ENCODE data around the gene ITGB2.
A peak's percentile ranks its signal among the peaks of the same experiment; 100 is the strongest.

The ITGB2 gene

DNA sequence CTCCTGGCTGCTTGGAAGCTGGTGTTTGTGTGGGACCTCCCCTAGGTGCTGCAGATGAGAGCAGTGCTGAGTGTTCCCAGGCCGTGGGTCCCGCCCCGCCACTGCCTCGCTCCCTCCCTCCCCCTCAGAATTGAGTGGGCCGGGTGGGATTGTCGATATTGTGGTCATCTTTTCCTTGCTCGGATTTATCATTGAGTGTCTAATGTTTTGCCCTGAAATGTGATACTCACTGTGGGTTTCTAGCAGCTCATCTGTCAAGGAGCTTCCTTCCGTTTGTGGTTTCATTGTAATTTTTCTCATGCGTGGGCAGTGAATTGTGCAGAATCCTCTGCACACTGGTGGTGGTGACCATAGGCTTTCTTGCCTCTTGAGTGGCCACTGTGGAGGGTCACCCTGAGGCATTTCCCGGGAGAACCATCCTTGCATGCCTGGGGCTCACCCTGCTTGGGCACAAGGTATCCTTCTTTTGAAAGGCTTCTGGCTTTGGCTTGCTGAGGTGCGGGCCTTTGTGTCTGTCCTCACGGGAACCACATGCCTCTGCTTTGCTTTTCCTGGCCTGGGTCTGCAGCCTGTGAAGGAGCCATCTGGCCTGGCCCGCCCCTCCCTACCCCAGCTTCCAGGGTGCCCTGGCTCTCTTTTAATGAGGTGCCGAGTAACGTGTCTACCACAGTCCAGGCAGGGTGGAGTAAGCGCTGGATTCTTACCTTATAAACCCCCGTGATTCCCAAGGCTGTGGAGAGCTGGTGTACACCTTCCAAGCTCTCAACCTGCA is 44.7 kb upstream of the ITGB2 start:
- TF ChIP-seq, protein P1, sequence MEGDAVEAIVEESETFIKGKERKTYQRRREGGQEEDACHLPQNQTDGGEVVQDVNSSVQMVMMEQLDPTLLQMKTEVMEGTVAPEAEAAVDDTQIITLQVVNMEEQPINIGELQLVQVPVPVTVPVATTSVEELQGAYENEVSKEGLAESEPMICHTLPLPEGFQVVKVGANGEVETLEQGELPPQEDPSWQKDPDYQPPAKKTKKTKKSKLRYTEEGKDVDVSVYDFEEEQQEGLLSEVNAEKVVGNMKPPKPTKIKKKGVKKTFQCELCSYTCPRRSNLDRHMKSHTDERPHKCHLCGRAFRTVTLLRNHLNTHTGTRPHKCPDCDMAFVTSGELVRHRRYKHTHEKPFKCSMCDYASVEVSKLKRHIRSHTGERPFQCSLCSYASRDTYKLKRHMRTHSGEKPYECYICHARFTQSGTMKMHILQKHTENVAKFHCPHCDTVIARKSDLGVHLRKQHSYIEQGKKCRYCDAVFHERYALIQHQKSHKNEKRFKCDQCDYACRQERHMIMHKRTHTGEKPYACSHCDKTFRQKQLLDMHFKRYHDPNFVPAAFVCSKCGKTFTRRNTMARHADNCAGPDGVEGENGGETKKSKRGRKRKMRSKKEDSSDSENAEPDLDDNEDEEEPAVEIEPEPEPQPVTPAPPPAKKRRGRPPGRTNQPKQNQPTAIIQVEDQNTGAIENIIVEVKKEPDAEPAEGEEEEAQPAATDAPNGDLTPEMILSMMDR (IDR thresholded peaks at IDR 0.05; ENCODE audit: insufficient read depth, low read depth, low read length, missing control alignments) = no peak
- DNase-seq (ENCODE audit: low read depth) = peak; percentile 22
- H3K4me3 ChIP-seq (ENCODE audit: low read depth, low read length) = no peak overlapping the region

DNA sequence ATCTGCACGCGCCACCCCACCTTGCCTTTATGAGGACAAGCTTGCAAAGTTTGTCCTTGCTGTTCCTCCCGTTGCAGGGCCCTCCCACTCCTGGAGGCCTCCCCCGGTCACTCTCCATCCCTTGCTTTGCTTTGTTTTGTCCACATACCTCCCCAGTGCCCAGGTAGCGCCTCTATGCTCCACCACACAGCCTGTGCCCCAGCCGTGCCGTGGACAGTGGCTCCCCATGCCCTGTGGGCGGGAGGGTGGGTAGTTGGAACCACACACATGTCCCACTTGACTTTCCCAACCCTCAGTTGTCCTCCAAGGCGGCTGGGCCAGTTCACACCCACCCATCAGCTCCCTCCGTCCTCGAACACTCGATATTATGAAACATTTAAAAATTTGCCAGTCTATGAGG is 43.7 kb upstream of the ITGB2 start:
- TF ChIP-seq, protein P1 (IDR thresholded peaks at IDR 0.05; ENCODE audit: insufficient read depth, low read depth, low read length, missing control alignments) = no peak
- H3K4me3 ChIP-seq (ENCODE audit: low read depth, low read length) = no peak overlapping the region
- DNase-seq (ENCODE audit: low read depth) = no peak

DNA sequence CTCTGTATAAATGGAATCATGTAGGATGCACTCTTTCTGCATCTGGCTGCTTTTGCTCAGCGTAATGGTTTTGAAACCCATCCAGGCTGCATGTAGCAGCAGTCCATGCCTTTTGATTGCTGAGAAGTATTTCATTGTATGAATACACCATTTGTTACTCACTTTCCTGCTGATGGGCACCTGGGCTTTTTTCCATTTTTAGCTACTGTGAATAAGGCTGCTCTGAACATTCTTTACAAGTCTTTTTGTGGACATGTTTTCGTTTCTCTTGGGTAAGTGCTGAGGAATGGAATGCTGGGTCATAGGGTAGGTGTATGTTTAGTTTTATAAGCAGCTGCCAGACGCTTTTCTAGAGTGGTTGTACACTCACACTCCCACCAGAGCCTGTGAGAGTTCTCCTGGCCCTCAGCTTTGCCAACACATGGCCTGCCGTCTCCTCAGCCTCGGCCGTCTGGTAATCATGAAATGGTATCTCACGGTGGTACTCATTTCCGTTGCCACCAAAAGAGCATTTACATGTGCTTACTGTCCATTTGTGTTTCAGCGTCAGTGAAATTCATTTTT is 41.8 kb upstream of the ITGB2 start:
- TF ChIP-seq, protein P1 (IDR thresholded peaks at IDR 0.05; ENCODE audit: insufficient read depth, low read depth, low read length, missing control alignments) = no peak
- H3K4me3 ChIP-seq (ENCODE audit: low read depth, low read length) = no peak overlapping the region
- DNase-seq (ENCODE audit: low read depth) = no peak

DNA sequence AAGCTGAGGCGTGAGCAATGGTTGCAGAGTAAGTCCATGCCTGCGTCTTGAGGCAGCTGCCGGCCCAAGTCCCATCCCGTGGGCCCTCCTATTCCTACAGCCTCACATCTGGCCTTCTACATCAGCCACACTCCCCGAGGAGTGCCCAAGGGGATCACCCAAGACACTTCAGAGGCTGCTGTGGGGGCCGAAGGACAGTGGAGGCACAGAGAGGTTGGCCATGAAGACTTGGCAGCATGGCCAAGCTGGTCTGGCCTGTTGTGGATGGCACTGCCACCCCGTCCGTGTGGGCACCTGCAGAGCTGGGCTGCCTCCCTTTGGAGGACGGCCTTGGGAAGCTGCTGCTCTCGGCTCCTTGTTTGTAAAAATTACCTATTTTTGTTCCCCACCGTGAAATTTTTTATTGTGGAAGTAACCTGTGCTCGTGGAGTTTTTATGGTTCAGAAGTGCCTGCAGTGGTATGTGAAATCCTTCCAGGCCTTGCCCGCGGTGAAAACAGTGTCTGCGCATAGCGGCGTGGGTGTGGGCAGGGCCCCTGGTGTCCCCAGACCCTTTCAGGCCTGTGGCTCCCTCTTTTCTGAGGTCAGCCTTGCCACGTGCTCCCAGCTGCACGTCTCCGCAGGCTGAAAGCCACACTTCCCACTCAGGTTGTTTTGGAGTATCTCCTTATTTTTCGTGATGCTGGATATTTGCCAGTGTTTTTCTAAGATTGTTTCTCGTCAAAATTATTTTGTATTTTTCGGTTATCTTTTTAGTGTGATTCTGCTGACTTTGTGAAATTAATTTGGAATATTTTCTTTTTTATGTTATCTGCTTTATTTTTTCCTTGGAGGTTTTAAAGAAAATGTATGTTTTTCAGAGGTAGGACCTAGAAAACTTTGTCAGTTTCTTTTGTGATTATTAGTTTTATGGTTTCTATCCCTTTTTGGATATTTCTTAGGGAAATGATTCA is 39.7 kb upstream of the ITGB2 start:
- H3K4me3 ChIP-seq (ENCODE audit: low read depth, low read length) = no peak overlapping the region
- no peak for DNase-seq (ENCODE audit: low read depth)
- TF ChIP-seq, protein P1 (IDR thresholded peaks at IDR 0.05; ENCODE audit: insufficient read depth, low read depth, low read length, missing control alignments) = no peak

DNA sequence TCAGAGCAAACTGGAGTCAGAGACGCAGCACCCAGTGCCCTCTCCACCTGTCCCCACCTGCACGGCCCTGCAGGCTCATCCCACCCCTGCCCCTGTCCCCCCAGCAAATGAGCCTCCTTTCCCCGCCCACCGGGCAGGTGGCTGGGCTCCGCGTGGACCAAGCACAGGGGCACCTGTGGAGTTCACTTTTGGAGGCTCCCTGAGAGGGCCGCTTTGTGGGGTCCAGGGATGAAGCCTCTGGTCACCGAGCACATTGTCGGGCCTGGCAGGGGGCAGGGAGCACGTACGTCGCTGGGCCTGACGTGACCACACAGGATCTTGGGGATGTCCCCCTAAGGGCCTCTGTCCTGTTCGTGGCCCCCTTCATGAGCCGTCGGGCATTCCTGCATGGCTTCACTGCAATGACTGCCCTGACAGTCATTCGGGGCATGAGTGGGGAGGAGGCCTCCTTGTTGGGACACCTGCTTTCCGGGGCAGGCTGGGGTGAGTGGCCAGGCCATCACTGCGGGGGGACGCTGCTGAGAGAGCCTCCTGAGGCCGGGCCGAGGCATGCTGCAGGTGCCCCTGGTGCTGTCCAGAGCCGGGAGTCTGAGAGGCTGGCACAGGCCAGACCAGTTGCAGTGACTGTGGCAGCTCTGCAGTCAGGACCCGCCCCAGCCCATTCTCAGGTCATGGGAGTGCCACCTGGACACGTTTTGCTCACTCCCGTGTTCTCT is 38.8 kb upstream of the ITGB2 start:
- no peak overlapping the region for H3K4me3 ChIP-seq (ENCODE audit: low read depth, low read length)
- no peak for DNase-seq (ENCODE audit: low read depth)
- TF ChIP-seq, protein P1 (IDR thresholded peaks at IDR 0.05; ENCODE audit: insufficient read depth, low read depth, low read length, missing control alignments) = no peak

DNA sequence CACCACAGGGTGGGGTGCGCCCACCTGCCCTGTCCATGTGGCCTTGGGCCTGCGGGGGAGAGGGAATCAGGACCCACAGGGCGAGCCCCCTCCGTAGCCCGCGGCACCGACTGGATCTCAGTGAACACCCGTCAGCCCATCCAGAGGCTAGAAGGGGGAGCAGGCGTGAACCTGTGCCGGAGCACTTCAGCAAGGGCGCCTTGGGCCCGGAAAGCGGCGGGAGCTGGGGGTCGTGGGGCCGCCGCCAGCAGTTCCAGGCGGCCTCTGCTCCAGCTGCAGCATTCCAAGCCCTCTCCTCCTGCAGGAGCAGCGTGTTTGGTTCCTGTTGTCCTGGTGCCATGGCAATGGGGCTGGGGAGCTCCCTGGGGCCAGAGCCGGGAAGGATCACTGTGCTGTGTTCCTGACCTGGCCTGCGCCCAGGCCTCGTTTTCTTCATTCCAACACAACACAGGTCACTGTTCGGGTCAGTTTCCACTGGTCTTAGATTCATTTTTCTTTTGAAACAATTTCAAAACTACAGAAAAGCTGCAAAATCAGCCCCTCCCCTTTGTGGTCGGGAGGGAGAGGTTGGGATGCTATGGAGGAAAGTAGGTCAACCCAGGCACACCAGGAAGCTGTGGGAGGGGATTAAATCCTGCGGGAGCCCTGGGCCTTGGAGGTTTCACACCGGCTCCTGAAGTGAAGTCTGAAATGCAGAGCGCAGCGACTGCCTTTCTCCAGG is 37.9 kb upstream of the ITGB2 start:
- H3K4me3 ChIP-seq (ENCODE audit: low read depth, low read length) = no peak overlapping the region
- TF ChIP-seq, protein P1 (IDR thresholded peaks at IDR 0.05; ENCODE audit: insufficient read depth, low read depth, low read length, missing control alignments) = no peak
- no peak for DNase-seq (ENCODE audit: low read depth)
